WTC11 (cell line): ENCODE data around the gene ASTN2. TPM values are rescaled to one million over a fixed set of nuclear protein-coding genes. Genes with fewer than 3 reads are reported as not detected.

Source experiments
- ATAC-seq: fragments of 200-7000 bp; cut with Tn5 transposase; 2 replicates; pipeline ENCODE4 v1.10.0; 2021; ENCODE audit warnings: mild to moderate bottlenecking, moderate library complexity
- CTCF ChIA-PET: fragments of 300-600 bp; sonication (Branson Sonifier 250); formaldehyde crosslinking; loops from one replicate; lab custom pipeline; 2021; ENCODE audit warnings: antibody characterized with exemption; lab: Charles Lee
- POLR2A ChIA-PET: fragments of 350-600 bp; sonication (Branson Sonifier 250); formaldehyde crosslinking; loops from one replicate; lab custom pipeline; 2021; ENCODE audit warnings: antibody characterized with exemption; lab: Charles Lee
- DNase-seq: peaks from one replicate; pipeline ENCODE4 v3.0.0; 2021; ENCODE audit warnings: low spot score
- H3K27ac Mint-ChIP-seq: 2 replicates; pipeline ENCODE4 v1.8.0; 2021; ENCODE audit warnings: mixed read lengths
- H3K27me3 Mint-ChIP-seq: 2 replicates; pipeline ENCODE4 v1.8.0; 2021; ENCODE audit warnings: low read depth, mild to moderate bottlenecking, moderate library complexity, mixed read lengths
- H3K36me3 Mint-ChIP-seq: 2 replicates; pipeline ENCODE4 v1.8.0; 2021; ENCODE audit warnings: mixed read lengths
- H3K4me1 Mint-ChIP-seq: 2 replicates; pipeline ENCODE4 v1.8.0; 2022; ENCODE audit warnings: mixed read lengths
- H3K4me3 Mint-ChIP-seq: 2 replicates; pipeline ENCODE4 v1.8.0; 2021; ENCODE audit warnings: mild to moderate bottlenecking, moderate library complexity, mixed read lengths
- H3K9me3 Mint-ChIP-seq: 2 replicates; pipeline ENCODE4 v1.8.0; 2021; ENCODE audit warnings: mixed read lengths
- AFF4 ChIP-seq: sonication (generic); formaldehyde crosslinking; IDR thresholded peaks from 2 replicates; pipeline ENCODE4 v1.8.1; 2023; ENCODE audit warnings: mild to moderate bottlenecking, missing genetic modification reagents, borderline replicate concordance
- ATF3 ChIP-seq: sonication (generic); formaldehyde crosslinking; conservative IDR thresholded peaks from 2 replicates; pipeline ENCODE4 v1.8.1; 2022; ENCODE audit warnings: mild to moderate bottlenecking, missing genetic modification reagents
- CREM ChIP-seq: sonication (generic); formaldehyde crosslinking; IDR thresholded peaks from 2 replicates; pipeline ENCODE4 v1.8.1; 2022; ENCODE audit warnings: mild to moderate bottlenecking, missing genetic modification reagents, moderate library complexity
- E2F4 ChIP-seq: sonication (generic); formaldehyde crosslinking; IDR thresholded peaks from 2 replicates; pipeline ENCODE4 v1.8.1; 2022; ENCODE audit warnings: low read depth, mild to moderate bottlenecking, moderate library complexity, missing genetic modification reagents, borderline replicate concordance
- FOXK1 ChIP-seq: sonication (generic); formaldehyde crosslinking; IDR thresholded peaks from 2 replicates; pipeline ENCODE4 v1.8.0; 2022; ENCODE audit warnings: mild to moderate bottlenecking, moderate library complexity, missing genetic modification reagents
- FOXP4 ChIP-seq: sonication (generic); formaldehyde crosslinking; IDR thresholded peaks from 2 replicates; pipeline ENCODE4 v1.8.0; 2022; ENCODE audit warnings: mild to moderate bottlenecking, missing genetic modification reagents
- GRHL2 ChIP-seq: fragments of 250-450 bp; sonication (Bioruptor Pico); IDR thresholded peaks from 2 replicates; pipeline ENCODE4 v1.8.0; 2022; ENCODE audit warnings: mild to moderate bottlenecking, moderate library complexity; ENCODE audit not compliant: insufficient replicate concordance, severe bottlenecking
- HMGA2 ChIP-seq: fragments of 250-450 bp; sonication (Bioruptor Pico); IDR thresholded peaks from 2 replicates; pipeline ENCODE4 v1.4.0; 2021; ENCODE audit warnings: mild to moderate bottlenecking, moderate library complexity
- JAZF1 ChIP-seq: fragments of 250-450 bp; sonication (Bioruptor Pico); IDR thresholded peaks from 2 replicates; pipeline ENCODE4 v1.9.0; 2021; ENCODE audit warnings: moderate library complexity, mild to moderate bottlenecking, inconsistent platforms
- JUN ChIP-seq: sonication (generic); formaldehyde crosslinking; IDR thresholded peaks from 2 replicates; pipeline ENCODE4 v1.8.0; 2023; ENCODE audit warnings: mild to moderate bottlenecking, missing genetic modification reagents
- NR3C1 ChIP-seq: sonication (generic); formaldehyde crosslinking; conservative IDR thresholded peaks from 2 replicates; pipeline ENCODE4 v1.8.1; 2023; ENCODE audit warnings: low read depth, mild to moderate bottlenecking, missing genetic modification reagents
- SMAD4 ChIP-seq: sonication (generic); formaldehyde crosslinking; IDR thresholded peaks from 2 replicates; pipeline ENCODE4 v1.8.0; 2022; ENCODE audit warnings: mild to moderate bottlenecking, missing genetic modification reagents
- ZBTB21 ChIP-seq: sonication (generic); formaldehyde crosslinking; IDR thresholded peaks from 2 replicates; pipeline ENCODE4 v1.8.1; 2023; ENCODE audit warnings: mild to moderate bottlenecking, missing genetic modification reagents, borderline replicate concordance
- ZNF317 ChIP-seq: sonication (generic); formaldehyde crosslinking; IDR thresholded peaks from 2 replicates; pipeline ENCODE4 v1.8.1; 2023; ENCODE audit warnings: low read depth, mild to moderate bottlenecking, moderate library complexity, missing genetic modification reagents, borderline replicate concordance
- ZNF423 ChIP-seq: fragments of 250-450 bp; sonication (Bioruptor Pico); IDR thresholded peaks from 2 replicates; pipeline ENCODE4 v2.1.2; 2022; ENCODE audit warnings: mild to moderate bottlenecking, moderate library complexity
- ZNF425 ChIP-seq: fragments of 250-450 bp; sonication (Bioruptor Pico); conservative IDR thresholded peaks from 2 replicates; pipeline ENCODE4 v1.9.0; 2021; ENCODE audit warnings: mild to moderate bottlenecking
- total RNA-seq: library from RNA; stranded (reverse); gene quantifications from 3 replicates; pipeline ENCODE4 v1.2.3, GENCODE V29; 2021
- TF ChIP-seq, protein P1 (sequence below): fragments of 200-600 bp; IDR thresholded peaks from 2 replicates; pipeline ENCODE4 v1.8.0; 2022; ENCODE audit warnings: antibody characterized with exemption
- TF ChIP-seq, protein P2 (sequence below): sonication (generic); formaldehyde crosslinking; IDR thresholded peaks from 2 replicates; pipeline ENCODE4 v1.8.1; 2023; ENCODE audit warnings: mild to moderate bottlenecking, missing genetic modification reagents, moderate library complexity
- TF ChIP-seq, protein P3 (sequence below): sonication (generic); formaldehyde crosslinking; IDR thresholded peaks from 2 replicates; pipeline ENCODE4 v1.8.1; 2022; ENCODE audit warnings: low read depth, missing genetic modification reagents, borderline replicate concordance
- TF ChIP-seq, protein P4 (sequence below): fragments of 250-450 bp; sonication (Bioruptor Pico); IDR thresholded peaks from 2 replicates; pipeline ENCODE4 v1.8.0; 2021; ENCODE audit warnings: mild to moderate bottlenecking

ASTN2 gene
- total RNA-seq, 1 experiment from 2014 or later: 16.2 TPM

DNA sequence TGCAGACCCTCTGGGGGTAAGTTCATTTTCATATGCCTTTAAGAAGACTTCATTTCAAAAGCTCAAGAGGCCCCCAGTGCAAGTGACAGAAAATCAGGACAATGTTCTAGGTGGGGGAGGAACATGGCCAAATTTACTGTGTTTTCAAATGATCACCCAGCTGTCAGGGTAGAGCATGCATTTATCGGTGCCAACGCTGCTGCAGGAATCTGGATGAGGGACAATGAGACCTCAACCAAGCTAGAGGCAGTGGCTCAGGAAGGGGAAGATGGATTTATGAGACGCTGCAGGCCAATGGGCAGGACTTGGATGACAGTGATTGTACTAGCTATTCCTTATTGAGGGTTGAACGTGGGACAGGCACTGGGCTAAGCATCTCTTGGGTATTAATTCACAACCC lies 278.4 kb downstream of the ASTN2 start (continued):
- TF ChIP-seq FOXP4 (CRISPR knock-in tag) (no peak), ZNF425 (CRISPR knock-in tag) (no peak), NR3C1 (CRISPR knock-in tag) (no peak), JUN (CRISPR knock-in tag) (no peak)

DNA sequence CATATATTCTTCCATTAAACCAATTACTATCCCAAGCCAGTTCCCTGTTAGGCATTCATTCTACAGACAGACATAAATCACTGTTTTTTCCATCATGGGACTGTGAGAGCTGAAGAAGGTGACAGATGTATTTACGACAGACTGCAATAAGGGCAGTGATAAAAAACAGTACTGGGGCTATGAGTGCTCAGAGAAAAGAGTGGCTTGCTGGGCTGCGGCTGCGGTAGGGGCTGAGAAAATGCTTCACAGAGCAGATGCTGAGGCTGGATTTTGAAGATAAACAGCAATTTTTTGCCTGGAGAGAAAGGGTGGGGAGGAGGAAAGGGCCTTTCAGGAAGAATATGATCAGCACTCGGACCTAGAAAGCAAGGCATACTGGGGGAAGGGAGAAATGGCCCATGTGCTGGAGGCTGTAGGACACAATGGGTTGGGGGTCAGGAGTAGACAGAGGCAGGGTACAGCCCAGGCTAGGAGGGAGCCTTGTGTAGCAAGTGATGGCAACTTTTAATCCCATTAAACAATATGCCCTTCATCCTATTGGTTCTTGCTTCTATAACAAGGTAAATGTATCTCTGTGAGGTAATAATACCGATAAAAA lies 279.3 kb downstream of the ASTN2 start:
- CTCF ChIA-PET: no interaction called here
- POLR2A ChIA-PET: no interaction called here
- no peak overlapping the region for H3K27ac Mint-ChIP-seq
- H3K27me3 Mint-ChIP-seq: no peaks in the 10 kb centered on the region
- peaks cover 37% of the 10 kb centered on the region for H3K4me1 Mint-ChIP-seq
- peaks cover 12% of the 10 kb centered on the region for H3K9me3 Mint-ChIP-seq
- H3K4me3 Mint-ChIP-seq: no peak overlapping the region
- no peaks in the 10 kb centered on the region; the same call in 1 of the 2 replicates for H3K36me3 Mint-ChIP-seq
- DNase-seq (no peak), ATAC-seq (no peak)
- TF ChIP-seq HMGA2 (CRISPR knock-in tag): no peak
- TF ChIP-seq, protein P1, sequence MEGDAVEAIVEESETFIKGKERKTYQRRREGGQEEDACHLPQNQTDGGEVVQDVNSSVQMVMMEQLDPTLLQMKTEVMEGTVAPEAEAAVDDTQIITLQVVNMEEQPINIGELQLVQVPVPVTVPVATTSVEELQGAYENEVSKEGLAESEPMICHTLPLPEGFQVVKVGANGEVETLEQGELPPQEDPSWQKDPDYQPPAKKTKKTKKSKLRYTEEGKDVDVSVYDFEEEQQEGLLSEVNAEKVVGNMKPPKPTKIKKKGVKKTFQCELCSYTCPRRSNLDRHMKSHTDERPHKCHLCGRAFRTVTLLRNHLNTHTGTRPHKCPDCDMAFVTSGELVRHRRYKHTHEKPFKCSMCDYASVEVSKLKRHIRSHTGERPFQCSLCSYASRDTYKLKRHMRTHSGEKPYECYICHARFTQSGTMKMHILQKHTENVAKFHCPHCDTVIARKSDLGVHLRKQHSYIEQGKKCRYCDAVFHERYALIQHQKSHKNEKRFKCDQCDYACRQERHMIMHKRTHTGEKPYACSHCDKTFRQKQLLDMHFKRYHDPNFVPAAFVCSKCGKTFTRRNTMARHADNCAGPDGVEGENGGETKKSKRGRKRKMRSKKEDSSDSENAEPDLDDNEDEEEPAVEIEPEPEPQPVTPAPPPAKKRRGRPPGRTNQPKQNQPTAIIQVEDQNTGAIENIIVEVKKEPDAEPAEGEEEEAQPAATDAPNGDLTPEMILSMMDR: no peak
- no peak for TF ChIP-seq ZBTB21
- TF ChIP-seq, protein P2, sequence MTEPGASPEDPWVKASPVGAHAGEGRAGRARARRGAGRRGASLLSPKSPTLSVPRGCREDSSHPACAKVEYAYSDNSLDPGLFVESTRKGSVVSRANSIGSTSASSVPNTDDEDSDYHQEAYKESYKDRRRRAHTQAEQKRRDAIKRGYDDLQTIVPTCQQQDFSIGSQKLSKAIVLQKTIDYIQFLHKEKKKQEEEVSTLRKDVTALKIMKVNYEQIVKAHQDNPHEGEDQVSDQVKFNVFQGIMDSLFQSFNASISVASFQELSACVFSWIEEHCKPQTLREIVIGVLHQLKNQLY (CRISPR knock-in tag): no peak
- TF ChIP-seq ZNF317 (CRISPR knock-in tag): no peak
- TF ChIP-seq ZNF423 (CRISPR knock-in tag): no peak
- TF ChIP-seq JAZF1 (CRISPR knock-in tag): no peak
- no peak for TF ChIP-seq GRHL2 (CRISPR knock-in tag)
- TF ChIP-seq CREM (CRISPR knock-in tag): no peak
- no peak for TF ChIP-seq AFF4 (CRISPR knock-in tag)
- TF ChIP-seq ATF3 (CRISPR knock-in tag): no peak
- TF ChIP-seq SMAD4 (CRISPR knock-in tag): no peak
- no peak for TF ChIP-seq E2F4
- TF ChIP-seq, protein P3, sequence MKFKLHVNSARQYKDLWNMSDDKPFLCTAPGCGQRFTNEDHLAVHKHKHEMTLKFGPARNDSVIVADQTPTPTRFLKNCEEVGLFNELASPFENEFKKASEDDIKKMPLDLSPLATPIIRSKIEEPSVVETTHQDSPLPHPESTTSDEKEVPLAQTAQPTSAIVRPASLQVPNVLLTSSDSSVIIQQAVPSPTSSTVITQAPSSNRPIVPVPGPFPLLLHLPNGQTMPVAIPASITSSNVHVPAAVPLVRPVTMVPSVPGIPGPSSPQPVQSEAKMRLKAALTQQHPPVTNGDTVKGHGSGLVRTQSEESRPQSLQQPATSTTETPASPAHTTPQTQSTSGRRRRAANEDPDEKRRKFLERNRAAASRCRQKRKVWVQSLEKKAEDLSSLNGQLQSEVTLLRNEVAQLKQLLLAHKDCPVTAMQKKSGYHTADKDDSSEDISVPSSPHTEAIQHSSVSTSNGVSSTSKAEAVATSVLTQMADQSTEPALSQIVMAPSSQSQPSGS: no peak
- TF ChIP-seq, protein P4, sequence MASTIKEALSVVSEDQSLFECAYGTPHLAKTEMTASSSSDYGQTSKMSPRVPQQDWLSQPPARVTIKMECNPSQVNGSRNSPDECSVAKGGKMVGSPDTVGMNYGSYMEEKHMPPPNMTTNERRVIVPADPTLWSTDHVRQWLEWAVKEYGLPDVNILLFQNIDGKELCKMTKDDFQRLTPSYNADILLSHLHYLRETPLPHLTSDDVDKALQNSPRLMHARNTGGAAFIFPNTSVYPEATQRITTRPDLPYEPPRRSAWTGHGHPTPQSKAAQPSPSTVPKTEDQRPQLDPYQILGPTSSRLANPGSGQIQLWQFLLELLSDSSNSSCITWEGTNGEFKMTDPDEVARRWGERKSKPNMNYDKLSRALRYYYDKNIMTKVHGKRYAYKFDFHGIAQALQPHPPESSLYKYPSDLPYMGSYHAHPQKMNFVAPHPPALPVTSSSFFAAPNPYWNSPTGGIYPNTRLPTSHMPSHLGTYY (CRISPR knock-in tag): no peak
- TF ChIP-seq FOXK1 (CRISPR knock-in tag): no peak
